ENCODE measurements around the gene PNMA1.

Gene PNMA1

GRCh38 chr14:73744175-73744867 is 30.1 kb upstream of the PNMA1 start:
- H3K36me3 Mint-ChIP-seq (ENCODE audit: low read depth): peaks cover 15% of the 10 kb centered on the region
- peaks cover 96% of the 10 kb centered on the region for H3K4me1 Mint-ChIP-seq (ENCODE audit: low read depth)
- H3K4me3 Mint-ChIP-seq: peak overlapping the region; percentile 76
- no peaks in the 10 kb centered on the region for H3K27me3 Mint-ChIP-seq
- H3K27ac Mint-ChIP-seq: peak overlapping the region; percentile 94
- H3K9me3 Mint-ChIP-seq: no peaks in the 10 kb centered on the region

DNA sequence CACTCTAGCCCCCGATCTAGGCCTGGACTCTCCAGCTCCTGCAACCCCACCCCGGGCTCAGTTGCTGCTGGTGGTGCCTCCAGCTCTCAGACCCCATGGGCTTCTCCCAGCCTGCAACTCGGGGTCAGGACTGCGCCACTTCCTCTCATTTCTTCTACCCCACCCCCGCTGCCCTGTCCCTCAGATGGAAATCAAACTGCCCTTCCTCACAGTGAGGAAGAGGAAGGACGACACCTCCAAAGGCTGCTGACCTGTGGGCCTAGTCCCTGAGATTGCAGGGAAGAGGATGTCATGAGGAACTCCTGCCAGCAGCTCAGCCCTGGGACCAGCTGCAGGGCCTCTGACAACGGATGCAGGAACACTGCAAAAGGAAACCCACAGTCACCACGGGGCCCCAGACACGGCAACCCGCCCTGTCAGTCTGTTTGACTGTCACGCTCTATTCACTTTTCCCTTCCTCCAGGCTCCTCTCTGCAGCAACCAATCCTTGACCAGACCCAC is 29.3 kb upstream of the PNMA1 start:
- Mint-ChIP-seq H3K4me1 (ENCODE audit: low read depth) (peaks cover 88% of the 10 kb centered on the region), H3K27ac (peak overlapping the region; percentile 94), H3K4me3 (peak overlapping the region; percentile 76), H3K27me3 (no peaks in the 10 kb centered on the region), H3K36me3 (ENCODE audit: low read depth) (peaks cover 11% of the 10 kb centered on the region), H3K9me3 (no peaks in the 10 kb centered on the region)

DNA sequence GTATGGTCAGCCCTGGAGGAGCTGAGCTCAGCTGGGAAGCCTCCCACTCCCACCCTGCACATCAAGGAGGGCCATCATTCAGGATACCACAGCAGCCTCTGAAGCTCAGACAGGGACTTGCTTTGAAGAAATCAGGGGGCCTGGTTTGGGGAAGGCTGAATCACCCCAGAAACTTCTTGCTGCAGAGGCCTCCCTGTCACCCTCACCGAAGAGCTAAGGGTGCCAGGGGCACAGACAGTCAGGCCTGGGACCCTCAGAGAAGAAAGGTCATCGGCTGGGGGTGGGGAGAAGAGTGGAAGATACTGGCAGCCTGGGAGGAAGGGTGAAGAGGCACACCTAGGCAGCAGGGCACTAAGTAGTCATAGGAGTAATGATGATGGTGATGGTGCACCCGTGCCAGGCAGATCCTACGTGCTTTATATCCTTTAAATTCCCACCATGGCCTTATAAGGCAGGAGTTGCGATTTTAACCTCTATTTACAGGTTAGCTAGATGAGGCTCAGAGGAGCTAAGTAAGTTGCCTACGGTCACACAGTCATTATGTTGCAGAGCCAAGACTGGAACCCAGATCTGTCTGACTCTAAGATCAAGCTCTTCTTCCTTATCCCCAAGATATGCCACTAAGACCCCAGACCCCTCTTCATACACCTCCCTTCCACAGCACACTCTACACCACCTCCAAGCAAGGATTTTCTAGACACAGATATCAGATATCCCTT is 28.5 kb upstream of the PNMA1 start:
- peaks cover 5% of the 10 kb centered on the region for H3K36me3 Mint-ChIP-seq (ENCODE audit: low read depth)
- peak overlapping the region; percentile 94 for H3K27ac Mint-ChIP-seq
- H3K9me3 Mint-ChIP-seq: no peaks in the 10 kb centered on the region
- peaks cover 80% of the 10 kb centered on the region for H3K4me1 Mint-ChIP-seq (ENCODE audit: low read depth)
- no peaks in the 10 kb centered on the region for H3K27me3 Mint-ChIP-seq
- peak overlapping the region; percentile 76 for H3K4me3 Mint-ChIP-seq

GRCh38 chr14:73741876-73742519 is 27.8 kb upstream of the PNMA1 start:
- Mint-ChIP-seq H3K4me3 (peak overlapping the region; percentile 76), H3K4me1 (ENCODE audit: low read depth) (peaks cover 73% of the 10 kb centered on the region), H3K27me3 (no peaks in the 10 kb centered on the region), H3K27ac (peak overlapping the region; percentile 94), H3K36me3 (ENCODE audit: low read depth) (peaks cover 5% of the 10 kb centered on the region), H3K9me3 (no peaks in the 10 kb centered on the region)

DNA sequence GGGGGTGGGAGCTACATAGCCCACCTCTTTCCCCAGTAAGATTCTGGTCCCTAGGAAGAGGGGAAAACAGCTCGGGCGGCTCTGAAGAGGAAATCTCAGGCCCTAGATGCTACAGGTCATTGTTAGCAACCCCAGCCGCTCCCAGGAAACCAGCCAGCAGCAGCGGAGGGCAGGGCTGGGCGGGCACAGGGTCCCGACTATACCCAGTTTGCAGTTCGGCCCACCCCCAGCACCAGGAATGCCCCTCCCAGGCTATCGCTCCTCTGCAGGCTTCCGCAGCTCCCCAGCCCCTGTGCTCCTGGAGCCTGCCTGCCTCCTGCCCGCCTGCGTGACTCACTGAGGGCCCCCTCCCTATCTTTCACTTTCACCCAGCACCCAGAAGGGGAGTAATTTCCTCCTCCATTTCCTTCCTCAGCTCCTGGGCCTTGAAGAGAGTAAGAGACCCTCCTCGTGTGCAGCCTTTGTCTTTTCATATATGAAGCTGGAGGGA is 27.2 kb upstream of the PNMA1 start:
- H3K4me1 Mint-ChIP-seq (ENCODE audit: low read depth): peaks cover 70% of the 10 kb centered on the region
- H3K9me3 Mint-ChIP-seq: no peaks in the 10 kb centered on the region
- peak overlapping the region; percentile 76 for H3K4me3 Mint-ChIP-seq
- peak overlapping the region; percentile 94 for H3K27ac Mint-ChIP-seq
- no peaks in the 10 kb centered on the region for H3K27me3 Mint-ChIP-seq
- peaks cover 9% of the 10 kb centered on the region for H3K36me3 Mint-ChIP-seq (ENCODE audit: low read depth)

DNA sequence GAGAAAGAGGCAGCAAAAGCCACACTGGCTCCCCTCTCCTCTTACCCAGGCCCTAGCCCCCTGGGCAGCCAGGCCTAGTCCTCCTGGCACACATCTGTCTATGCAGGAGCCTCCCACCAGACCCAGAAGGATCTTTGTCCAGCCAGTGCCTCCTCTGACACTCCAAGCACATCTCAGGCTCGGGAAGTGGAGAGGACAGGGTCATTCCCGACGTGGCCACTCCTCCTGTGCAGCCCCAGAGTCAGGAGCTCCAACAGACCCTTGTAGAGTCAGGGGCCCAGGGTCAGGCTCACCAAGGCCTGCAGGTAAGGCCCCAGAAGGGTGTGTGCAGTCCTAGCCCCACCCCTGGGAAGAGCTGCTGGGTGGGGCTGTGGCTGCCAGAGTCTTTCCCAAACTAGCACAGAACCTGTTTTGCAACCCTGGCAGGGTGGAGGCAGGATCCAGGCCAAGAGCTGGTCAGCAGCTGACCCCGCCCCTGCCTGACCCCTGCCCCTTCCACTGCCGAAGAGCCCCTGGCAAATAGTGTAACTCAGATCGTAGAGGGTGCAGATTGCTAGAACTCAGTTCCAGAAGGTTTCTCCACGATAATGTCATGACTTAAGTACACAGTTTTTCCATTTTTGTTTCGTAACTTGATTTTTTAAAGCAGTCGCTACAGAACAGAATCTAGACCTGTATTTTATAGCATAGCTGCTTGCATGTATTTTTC is 26.6 kb upstream of the PNMA1 start:
- peak overlapping the region; percentile 76 for H3K4me3 Mint-ChIP-seq
- H3K27ac Mint-ChIP-seq: peak overlapping the region; percentile 94
- peaks cover 13% of the 10 kb centered on the region for H3K36me3 Mint-ChIP-seq (ENCODE audit: low read depth)
- H3K9me3 Mint-ChIP-seq: no peaks in the 10 kb centered on the region
- no peaks in the 10 kb centered on the region for H3K27me3 Mint-ChIP-seq
- peaks cover 64% of the 10 kb centered on the region for H3K4me1 Mint-ChIP-seq (ENCODE audit: low read depth)

DNA sequence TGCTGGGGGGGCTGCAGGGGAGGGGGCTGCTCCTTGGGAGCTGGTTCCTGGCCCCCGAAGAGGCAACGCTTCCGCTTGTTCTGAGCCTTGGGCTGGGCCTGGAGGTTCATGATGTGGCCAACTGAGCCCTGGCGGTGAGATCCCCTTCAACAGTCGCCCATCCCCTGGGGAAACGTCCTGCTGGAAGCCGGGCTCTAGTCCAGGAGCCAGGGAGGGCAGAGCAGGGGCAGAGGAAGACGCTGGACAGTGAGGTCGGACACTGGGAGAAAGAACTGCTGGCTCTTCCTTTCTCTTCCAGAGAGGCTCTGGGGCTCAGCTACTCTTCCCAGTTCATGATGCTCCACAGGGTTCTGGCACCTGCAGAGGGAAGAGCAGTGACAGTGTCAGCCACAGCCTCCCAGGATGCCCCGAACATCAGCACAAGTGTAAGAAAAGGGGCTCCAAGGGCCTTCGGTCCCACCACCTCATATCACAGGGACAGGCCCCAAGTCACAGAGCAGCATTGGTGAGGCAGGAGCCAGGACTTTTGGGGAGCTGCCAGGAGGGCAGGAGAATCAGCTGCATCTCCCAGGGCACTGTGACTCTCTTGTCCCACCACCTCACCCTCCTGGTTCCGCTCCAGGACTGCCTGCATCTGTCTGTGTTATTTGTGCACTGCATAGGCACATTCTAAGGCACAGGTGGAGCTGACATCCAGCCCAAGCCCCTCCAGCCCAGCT is 25.9 kb upstream of the PNMA1 start:
- Mint-ChIP-seq H3K4me3 (no peak overlapping the region), H3K27ac (peak overlapping the region; percentile 52), H3K9me3 (no peaks in the 10 kb centered on the region), H3K36me3 (ENCODE audit: low read depth) (peaks cover 18% of the 10 kb centered on the region), H3K4me1 (ENCODE audit: low read depth) (peaks cover 56% of the 10 kb centered on the region), H3K27me3 (no peaks in the 10 kb centered on the region)

DNA sequence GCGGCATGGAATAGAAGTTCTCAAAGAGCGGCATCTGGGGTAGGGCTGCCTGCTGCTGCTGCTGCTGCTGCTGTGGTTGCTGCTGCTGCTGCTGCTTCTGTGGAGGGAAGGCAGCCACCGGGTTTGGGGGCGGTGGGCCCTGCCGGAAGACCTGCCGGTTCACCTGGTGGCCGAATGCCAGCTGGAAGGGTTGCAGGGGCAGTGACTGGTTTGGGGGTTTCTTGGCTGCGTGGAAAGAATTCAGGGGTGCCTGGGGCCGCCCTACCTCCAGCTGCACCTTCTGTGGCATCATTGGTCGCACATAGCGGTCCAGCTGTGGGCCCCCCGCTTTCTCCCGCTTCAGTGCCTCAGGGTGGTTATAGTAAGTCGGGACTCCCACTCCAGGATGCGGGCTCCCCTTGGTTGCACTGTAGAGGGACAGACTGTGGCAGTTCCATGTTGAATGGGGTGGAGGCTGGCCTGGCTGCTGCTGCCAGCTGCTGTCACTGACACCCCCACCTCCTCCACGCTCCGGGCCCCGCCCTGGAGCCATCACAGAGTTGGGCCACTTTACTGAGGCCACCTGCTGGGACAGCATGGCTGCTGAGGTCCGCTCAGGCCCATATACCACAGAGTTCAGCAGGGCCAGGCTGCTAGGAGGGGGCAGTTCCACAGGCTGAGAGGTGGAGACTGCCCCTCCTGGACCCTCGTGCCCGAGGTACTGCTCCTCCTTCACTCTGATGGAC is 25.2 kb upstream of the PNMA1 start:
- no peaks in the 10 kb centered on the region for H3K9me3 Mint-ChIP-seq
- peaks cover 49% of the 10 kb centered on the region for H3K4me1 Mint-ChIP-seq (ENCODE audit: low read depth)
- peaks cover 25% of the 10 kb centered on the region for H3K36me3 Mint-ChIP-seq (ENCODE audit: low read depth)
- no peak overlapping the region for H3K4me3 Mint-ChIP-seq
- H3K27me3 Mint-ChIP-seq: no peaks in the 10 kb centered on the region
- H3K27ac Mint-ChIP-seq: peak overlapping the region; percentile 52

- H3K9me3 Mint-ChIP-seq: no peaks in the 10 kb centered on the region
- H3K27me3 Mint-ChIP-seq: no peaks in the 10 kb centered on the region
- H3K27ac Mint-ChIP-seq: peak overlapping the region; percentile 36
- no peak overlapping the region for H3K4me3 Mint-ChIP-seq
- peaks cover 42% of the 10 kb centered on the region for H3K4me1 Mint-ChIP-seq (ENCODE audit: low read depth)
- H3K36me3 Mint-ChIP-seq (ENCODE audit: low read depth): peaks cover 29% of the 10 kb centered on the region
These were observed 24.5 kb upstream of the PNMA1 start for GRCh38 chr14:73738518-73739173.

DNA sequence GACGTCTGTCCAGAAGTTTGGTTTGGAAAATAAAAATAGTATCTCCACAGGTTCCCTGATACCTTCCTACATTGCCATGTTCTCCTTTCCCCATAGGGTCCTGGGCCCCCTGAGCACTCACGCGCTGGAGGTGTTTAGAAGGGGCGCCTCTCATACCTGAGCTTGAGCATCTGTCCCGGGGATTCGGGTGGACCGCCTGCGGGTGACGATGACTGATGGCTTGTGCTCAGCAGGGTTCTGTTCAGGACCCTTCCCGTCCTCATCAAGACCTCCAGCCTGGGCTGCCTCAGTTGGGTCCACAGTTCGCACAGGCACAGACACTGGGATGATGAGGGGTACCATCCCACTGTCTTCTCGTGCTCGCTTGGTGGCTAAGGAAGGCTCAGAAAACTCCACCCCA is 22.7 kb upstream of the PNMA1 start:
- peaks cover 27% of the 10 kb centered on the region for H3K4me1 Mint-ChIP-seq (ENCODE audit: low read depth)
- no peak overlapping the region for H3K27ac Mint-ChIP-seq
- peaks cover 34% of the 10 kb centered on the region for H3K36me3 Mint-ChIP-seq (ENCODE audit: low read depth)
- H3K27me3 Mint-ChIP-seq: no peaks in the 10 kb centered on the region
- no peak overlapping the region for H3K4me3 Mint-ChIP-seq
- H3K9me3 Mint-ChIP-seq: no peaks in the 10 kb centered on the region

DNA sequence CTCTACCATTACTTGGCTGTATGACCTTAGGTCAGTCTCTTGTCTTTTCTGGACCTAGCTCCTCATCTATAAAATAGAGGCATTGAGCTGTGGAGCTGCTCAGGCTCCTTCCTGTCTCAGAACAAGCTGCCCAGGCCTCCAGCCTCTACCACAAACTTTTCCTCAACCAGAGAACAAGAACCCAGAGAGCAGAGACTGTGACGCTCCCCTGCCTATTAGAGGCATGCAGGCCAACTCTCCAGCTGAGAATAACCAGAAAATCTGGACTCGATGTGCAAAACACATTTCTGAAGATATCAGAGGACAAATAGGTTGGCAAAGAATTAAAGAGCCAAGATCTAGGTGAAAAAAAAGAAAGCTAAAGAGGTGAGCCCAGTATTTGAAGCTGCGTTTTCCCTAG is 17.8 kb upstream of the PNMA1 start:
- no peak overlapping the region for H3K4me3 Mint-ChIP-seq

GRCh38 chr14:73731111-73731510 is 16.9 kb upstream of the PNMA1 start:
- Mint-ChIP-seq H3K27me3 (no peaks in the 10 kb centered on the region), H3K4me3 (no peak overlapping the region), H3K4me1 (ENCODE audit: low read depth) (peaks cover 30% of the 10 kb centered on the region), H3K36me3 (ENCODE audit: low read depth) (peaks cover 66% of the 10 kb centered on the region), H3K9me3 (no peaks in the 10 kb centered on the region), H3K27ac (no peak overlapping the region)

More for the DNA sequence above, 17.8 kb upstream of the PNMA1 start:
- H3K27me3 Mint-ChIP-seq: no peaks in the 10 kb centered on the region
- H3K36me3 Mint-ChIP-seq (ENCODE audit: low read depth): peaks cover 69% of the 10 kb centered on the region
- H3K9me3 Mint-ChIP-seq: no peaks in the 10 kb centered on the region
- H3K27ac Mint-ChIP-seq: peak overlapping the region; percentile 19
- H3K4me1 Mint-ChIP-seq (ENCODE audit: low read depth): peaks cover 32% of the 10 kb centered on the region

GRCh38 chr14:73729556-73730265 is 15.5 kb upstream of the PNMA1 start:
- peaks cover 68% of the 10 kb centered on the region for H3K36me3 Mint-ChIP-seq (ENCODE audit: low read depth)
- H3K4me3 Mint-ChIP-seq: no peak overlapping the region
- H3K27ac Mint-ChIP-seq: peak overlapping the region; percentile 83
- no peaks in the 10 kb centered on the region for H3K9me3 Mint-ChIP-seq
- H3K27me3 Mint-ChIP-seq: no peaks in the 10 kb centered on the region
- peaks cover 37% of the 10 kb centered on the region for H3K4me1 Mint-ChIP-seq (ENCODE audit: low read depth)

All from stimulated activated naive CD8-positive, alpha-beta T cell treated with anti-CD3 and anti-CD28 coated beads, Interleukin-15, Interleukin-2, amounts not matched to agents 100 ng/mL and 50 ng/mL, for 24 hours (primary cell).